GM19455 (cell line): ENCODE measurements around the gene EFCAB11.
A peak's percentile ranks its signal among the peaks of the same experiment; 100 is the strongest.

Source experiments
- ATAC-seq: cut with Tn5 transposase; IDR thresholded peaks from one replicate; pipeline ENCODE4 v1.9.1; 2021; ENCODE audit not compliant: unreplicated experiment

EFCAB11 gene

DNA sequence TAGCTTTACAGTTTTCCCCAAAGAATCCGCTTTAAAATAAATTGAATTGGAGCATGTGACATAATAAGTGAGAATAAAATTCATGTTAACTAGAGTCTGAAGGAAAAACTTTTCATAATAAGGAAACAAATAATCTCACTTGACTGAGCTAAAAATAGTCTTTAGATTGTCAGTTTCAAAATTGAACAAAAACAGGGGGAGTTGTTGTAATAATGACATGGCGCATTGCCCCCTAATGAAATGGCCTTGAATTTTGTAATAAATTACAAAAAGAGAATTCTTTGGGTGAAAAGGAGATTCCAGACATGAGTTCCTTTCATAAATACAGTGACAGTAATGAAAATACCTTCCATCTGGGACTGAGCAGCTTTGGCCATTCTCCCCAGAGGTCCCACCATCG, 178.6 kb downstream of the EFCAB11 start:
- ATAC-seq = no peak

DNA sequence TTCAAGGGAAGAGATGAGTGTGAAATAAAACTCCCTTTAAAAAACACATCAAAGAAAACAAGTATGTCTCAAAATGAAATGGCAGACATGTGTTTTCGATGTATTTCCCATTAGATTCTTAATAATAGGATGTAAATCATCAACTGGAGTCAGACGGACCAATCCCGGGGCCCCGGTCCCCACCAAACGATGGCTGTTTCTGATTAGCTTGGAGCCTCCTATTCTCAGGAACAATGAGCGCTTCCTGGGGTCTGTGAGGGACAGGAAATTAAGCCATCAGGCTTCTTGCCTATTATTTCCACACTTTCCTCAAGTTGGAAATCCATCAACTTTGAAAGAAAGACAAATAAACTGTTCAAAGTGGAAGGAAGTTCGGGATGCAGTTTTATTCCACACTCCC, 179.4 kb downstream of the EFCAB11 start:
- ATAC-seq = no peak

GRCh38 chr14:89773644-89774316, 180.8 kb downstream of the EFCAB11 start:
- peak; percentile 78 for ATAC-seq

DNA sequence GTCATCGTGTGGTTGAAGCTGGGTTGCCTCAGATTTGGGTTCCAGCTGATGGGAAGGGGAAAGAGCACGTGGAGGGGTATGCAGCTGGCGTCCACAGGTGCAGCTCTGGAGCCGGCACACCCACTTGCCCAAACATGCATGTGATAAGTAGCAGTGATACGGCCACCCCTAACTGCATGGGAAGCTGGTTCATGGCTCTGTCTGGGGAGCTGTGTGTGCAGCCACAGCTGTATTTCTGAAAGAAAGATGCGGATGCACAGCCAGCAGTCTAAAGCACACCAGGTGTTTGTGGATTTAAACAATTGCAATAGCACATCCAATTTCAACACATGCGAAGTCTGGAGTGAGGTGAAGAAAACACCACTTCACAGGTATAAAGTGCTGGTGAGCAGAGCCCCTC, 181.4 kb downstream of the EFCAB11 start:
- peak; percentile 62 for ATAC-seq

DNA sequence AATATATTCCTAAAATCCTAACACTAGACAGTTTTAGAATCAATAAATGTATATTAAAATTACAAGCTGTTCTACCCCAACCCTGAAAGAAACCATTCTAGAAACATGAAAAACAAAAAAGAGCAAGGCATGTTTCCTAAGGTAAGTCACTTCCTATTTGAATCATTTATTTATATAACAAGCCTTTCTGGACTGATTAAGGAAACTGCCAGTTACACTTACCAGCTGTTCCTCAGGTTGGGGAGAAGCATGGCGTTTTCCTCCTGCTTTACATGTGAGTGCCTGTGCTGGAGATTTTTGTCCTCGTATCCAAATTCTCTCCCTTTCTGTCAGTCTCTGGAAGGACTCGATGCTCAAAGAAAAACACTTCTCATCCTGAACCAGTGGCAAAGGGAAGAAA, 183.3 kb downstream of the EFCAB11 start:
- ATAC-seq = no peak

DNA sequence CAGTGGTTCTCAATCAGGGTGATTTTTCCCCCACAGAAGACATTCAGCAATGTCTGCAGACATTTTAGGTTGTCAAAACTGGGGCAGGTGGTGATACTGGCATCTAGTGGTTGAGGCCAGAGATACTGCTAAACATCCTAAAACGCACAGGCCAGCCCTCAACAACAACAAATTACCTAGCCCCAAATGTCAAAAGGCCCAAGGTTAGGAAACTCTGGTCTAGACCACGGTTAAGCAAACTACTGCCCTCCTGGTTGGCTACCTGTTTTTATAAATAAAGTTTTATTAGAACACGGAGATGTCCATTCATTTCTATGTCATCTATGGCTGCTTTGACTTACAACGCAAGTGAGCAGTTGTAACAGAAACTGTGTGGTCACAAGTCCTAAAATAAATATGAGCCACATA, 186.7 kb downstream of the EFCAB11 start:
- peak; percentile 70 for ATAC-seq

- ATAC-seq = no peak
These were observed 187.4 kb downstream of the EFCAB11 start for GRCh38 chr14:89767131-89767530.

GRCh38 chr14:89765346-89765745, 189.2 kb downstream of the EFCAB11 start:
- no peak for ATAC-seq

GRCh38 chr14:89760086-89760485, 194.4 kb downstream of the EFCAB11 start:
- ATAC-seq = no peak

- no peak for ATAC-seq
These were observed 197.1 kb downstream of the EFCAB11 start for GRCh38 chr14:89757313-89757939.

- no peak for ATAC-seq
These were observed 198.7 kb downstream of the EFCAB11 start for GRCh38 chr14:89755816-89756215.

DNA sequence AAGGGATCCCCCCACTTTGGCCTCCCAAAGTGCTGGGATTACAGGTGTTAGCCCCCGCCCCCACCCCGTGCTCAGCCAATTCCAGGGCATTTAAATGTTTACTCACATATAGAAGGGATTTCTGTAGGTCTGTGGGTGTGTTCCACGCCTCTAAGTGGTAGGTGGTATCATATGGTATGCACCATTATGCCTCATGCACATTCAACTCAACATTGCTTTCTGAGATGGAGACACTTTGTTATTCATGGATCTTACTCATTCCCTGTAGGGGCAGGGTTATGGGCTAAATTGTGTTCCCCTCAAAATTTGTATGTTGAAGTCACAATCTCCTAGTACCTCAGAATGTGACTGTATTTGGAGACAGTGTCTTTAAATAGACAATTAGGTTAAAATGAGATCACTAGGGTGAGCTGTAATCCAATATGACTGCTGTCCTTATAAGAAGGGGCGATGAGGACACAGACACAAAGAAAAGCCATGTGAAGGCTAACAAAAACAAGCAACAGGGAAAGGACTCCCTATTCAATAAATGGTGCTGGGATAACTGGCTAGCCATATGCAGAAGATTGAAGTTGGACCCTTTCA, 200.6 kb downstream of the EFCAB11 start:
- ATAC-seq = no peak

GRCh38 chr14:89750908-89751392, 203.6 kb downstream of the EFCAB11 start:
- ATAC-seq = no peak

- no peak for ATAC-seq
These were observed 204.2 kb downstream of the EFCAB11 start for GRCh38 chr14:89750281-89750755.

- no peak for ATAC-seq
These were observed 206.5 kb downstream of the EFCAB11 start for GRCh38 chr14:89748004-89748403.

DNA sequence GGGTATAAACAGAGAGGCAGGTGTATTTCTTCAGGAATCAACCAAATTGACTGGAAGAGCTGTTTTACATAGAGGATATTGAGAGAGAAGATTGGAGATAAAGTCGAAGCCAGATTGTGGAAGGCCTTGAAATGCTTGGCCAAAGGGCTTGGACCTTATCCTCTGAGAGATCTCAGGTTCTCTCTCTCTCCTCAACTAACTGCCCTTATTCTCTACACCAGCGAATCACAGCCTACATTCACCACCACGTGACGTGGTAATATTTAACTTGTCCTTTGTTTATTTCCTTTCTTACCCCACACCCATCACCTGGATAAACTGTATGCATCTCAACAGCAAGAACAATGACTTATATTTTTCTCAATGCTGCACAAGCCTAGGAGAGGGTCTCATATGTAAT, 207.4 kb downstream of the EFCAB11 start:
- ATAC-seq = no peak

GRCh38 chr14:89746654-89747053, 207.9 kb downstream of the EFCAB11 start:
- ATAC-seq = no peak

DNA sequence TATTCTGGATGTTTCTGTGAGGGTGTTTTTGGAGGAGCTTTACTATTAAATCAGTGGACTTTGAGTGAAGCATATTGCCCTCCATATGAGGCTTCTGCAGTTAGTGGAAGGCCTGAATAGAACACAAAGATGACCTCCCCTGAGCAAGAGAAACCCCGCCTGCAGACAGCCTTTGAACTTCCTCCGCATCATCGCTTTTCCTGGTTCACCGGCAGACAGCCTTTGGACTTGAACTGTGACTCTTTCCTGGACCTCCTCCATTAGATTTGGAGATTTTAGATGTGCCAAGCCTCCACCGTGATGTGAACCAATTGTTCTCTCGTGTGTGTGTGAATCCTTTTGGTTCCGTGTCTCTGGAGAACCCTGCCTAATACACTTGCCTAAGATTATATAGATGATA, 208.4 kb downstream of the EFCAB11 start:
- ATAC-seq = no peak
